Islet precursor cell (in vitro differentiated cells): ENCODE measurements around the gene PRPF19.
A peak's percentile ranks its signal among the peaks of the same experiment; 100 is the strongest.

ENCODE experiments used
- DNase-seq: peaks from one replicate; pipeline ENCODE4 v3.0.0-alpha.2; 2018

Gene PRPF19

GRCh38 chr11:60854847-60855725 lies 51.3 kb downstream of the PRPF19 start:
- DNase-seq: no peak

GRCh38 chr11:60854140-60854846 lies 52.1 kb downstream of the PRPF19 start:
- no peak for DNase-seq

- DNase-seq: no peak
Observed at GRCh38 chr11:60852982-60853950, 53.1 kb downstream of the PRPF19 start.

GRCh38 chr11:60852117-60852981 lies 54.0 kb downstream of the PRPF19 start:
- DNase-seq: no peak

GRCh38 chr11:60851327-60852104 lies 54.9 kb downstream of the PRPF19 start:
- no peak for DNase-seq

- DNase-seq: no peak
Observed at GRCh38 chr11:60849641-60850520, 56.5 kb downstream of the PRPF19 start.

GRCh38 chr11:60848714-60849151 lies 57.7 kb downstream of the PRPF19 start:
- no peak for DNase-seq

GRCh38 chr11:60847896-60848295 lies 58.5 kb downstream of the PRPF19 start:
- no peak for DNase-seq

- DNase-seq: no peak
Observed at GRCh38 chr11:60847281-60847680, 59.1 kb downstream of the PRPF19 start.

- no peak for DNase-seq
Observed at GRCh38 chr11:60845338-60845737, 61.0 kb downstream of the PRPF19 start.

GRCh38 chr11:60844870-60845221 lies 61.5 kb downstream of the PRPF19 start:
- DNase-seq: no peak

- no peak for DNase-seq
Observed at GRCh38 chr11:60844045-60844869, 62.1 kb downstream of the PRPF19 start.

- no peak for DNase-seq
Observed at GRCh38 chr11:60842668-60843600, 63.5 kb downstream of the PRPF19 start.

GRCh38 chr11:60841797-60842667 lies 64.4 kb downstream of the PRPF19 start, which contains the start of gene CCDC86:
Gene CCDC86 (plus strand): TSS chr11:60842113. CDS start chr11:60842125, 12 bp downstream.
- DNase-seq: peak; percentile 98
